ENCODE results near the gene UBAC2. TPM values are rescaled to one million over a fixed set of nuclear protein-coding genes. Genes with fewer than 3 reads are reported as not detected.

Gene UBAC2
- total RNA-seq, 1 experiment from 2014 or later, result 103 TPM

DNA sequence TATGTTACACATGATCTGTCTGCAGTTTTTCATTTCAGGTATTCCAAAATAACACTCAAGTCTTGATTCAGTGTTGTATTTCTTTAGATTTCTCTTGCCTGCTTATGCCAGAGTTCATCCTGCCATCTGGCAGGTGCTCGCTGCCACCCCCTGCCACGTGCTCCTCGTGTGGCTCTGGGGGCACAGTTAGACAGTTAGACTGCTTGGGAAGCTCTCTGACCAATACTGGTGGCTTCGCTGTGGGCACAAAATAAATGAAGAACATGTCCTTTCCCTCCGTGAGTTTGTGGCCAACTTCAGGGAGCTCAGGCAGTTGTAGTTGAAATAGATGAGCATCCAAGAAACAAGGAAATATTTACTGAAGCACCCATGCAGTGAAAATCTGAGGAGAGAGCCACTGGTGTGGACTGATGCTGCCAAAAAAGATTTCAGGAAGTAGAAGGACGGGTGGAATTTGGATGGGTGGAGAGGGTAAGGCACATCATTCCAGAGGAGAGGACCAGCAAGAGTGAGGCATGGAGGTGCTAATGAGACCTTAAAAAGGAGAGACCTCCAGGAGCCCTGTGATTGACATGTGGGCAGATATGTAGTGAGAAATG lies 144.1 kb downstream of the UBAC2 start:
- no peaks in the 10 kb centered on the region for H3K27me3 Mint-ChIP-seq (ENCODE audit: insufficient read depth, unreplicated experiment)
- CTCF ChIA-PET, result no interaction called here

DNA sequence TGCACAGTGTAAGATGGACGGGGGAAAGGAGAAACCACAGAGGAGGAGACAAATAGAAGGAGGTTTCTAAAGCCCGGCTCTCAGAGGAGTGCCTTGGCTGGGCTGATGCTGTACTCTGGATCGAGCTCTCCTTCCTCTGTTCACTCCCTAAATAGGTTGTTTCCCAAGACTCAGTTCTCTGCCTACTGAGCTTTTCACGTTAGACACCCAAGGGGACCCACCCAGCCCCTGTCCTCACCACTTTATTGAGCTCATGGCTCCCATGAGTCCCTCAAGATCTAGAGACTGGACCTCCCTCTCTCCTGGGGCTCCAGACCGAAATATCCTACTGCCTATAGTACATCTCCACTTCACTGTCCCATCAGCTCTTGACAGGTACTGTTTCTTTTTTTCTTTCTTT lies 144.7 kb downstream of the UBAC2 start:
- ChIA-PET CTCF (no interaction called here), POLR2A (no interaction called here)
- Histone ChIP-seq H3K27me3 (replicated peaks; ENCODE audit: control insufficient read depth, insufficient read depth, low read length) (no peaks in the 10 kb centered on the region), H3K9me3 (no peaks in the 10 kb centered on the region), H3K4me1 (no peaks in the 10 kb centered on the region), H3K36me3 (ENCODE audit: control insufficient read depth, insufficient read depth, low read length) (no peaks in the 10 kb centered on the region; the same call in 1 of the 2 replicates), H3K4me3 (ENCODE audit: low read depth, low read length) (no peak overlapping the region)
- no peak overlapping the region for H3K4me3 Mint-ChIP-seq (ENCODE audit: unreplicated experiment)
- intact Hi-C loops (cut with micrococcal nuclease; ENCODE audit: unreplicated experiment), result no loop called here
- H3K36me3 Mint-ChIP-seq (ENCODE audit: insufficient read depth, unreplicated experiment), result peaks cover 38% of the 10 kb centered on the region
- TF ChIP-seq, protein P1, sequence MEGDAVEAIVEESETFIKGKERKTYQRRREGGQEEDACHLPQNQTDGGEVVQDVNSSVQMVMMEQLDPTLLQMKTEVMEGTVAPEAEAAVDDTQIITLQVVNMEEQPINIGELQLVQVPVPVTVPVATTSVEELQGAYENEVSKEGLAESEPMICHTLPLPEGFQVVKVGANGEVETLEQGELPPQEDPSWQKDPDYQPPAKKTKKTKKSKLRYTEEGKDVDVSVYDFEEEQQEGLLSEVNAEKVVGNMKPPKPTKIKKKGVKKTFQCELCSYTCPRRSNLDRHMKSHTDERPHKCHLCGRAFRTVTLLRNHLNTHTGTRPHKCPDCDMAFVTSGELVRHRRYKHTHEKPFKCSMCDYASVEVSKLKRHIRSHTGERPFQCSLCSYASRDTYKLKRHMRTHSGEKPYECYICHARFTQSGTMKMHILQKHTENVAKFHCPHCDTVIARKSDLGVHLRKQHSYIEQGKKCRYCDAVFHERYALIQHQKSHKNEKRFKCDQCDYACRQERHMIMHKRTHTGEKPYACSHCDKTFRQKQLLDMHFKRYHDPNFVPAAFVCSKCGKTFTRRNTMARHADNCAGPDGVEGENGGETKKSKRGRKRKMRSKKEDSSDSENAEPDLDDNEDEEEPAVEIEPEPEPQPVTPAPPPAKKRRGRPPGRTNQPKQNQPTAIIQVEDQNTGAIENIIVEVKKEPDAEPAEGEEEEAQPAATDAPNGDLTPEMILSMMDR (IDR thresholded peaks at IDR 0.05; ENCODE audit: insufficient read depth in 1 of 2, low read depth in 1 of 2, low read length in 1 of 2, severe bottlenecking in 1 of 2, unreplicated experiment in 1 of 2), result no peak
- H3K9me3 Mint-ChIP-seq (ENCODE audit: unreplicated experiment), result no peaks in the 10 kb centered on the region
- H3K27ac Mint-ChIP-seq (ENCODE audit: unreplicated experiment), result no peak overlapping the region
- no TSS peak for BruUV-seq (replicated peaks)
- no peaks in the 10 kb centered on the region for H3K4me1 Mint-ChIP-seq (ENCODE audit: low read depth, unreplicated experiment)
- H3K27me3 Mint-ChIP-seq (ENCODE audit: insufficient read depth, unreplicated experiment), result no peaks in the 10 kb centered on the region
- no peak for DNase-seq

More for the DNA sequence above, 144.1 kb downstream of the UBAC2 start:
- no peaks in the 10 kb centered on the region for H3K27me3 ChIP-seq (replicated peaks; ENCODE audit: control insufficient read depth, insufficient read depth, low read length)
- H3K27ac Mint-ChIP-seq (ENCODE audit: unreplicated experiment), result no peak overlapping the region
- intact Hi-C loops (cut with micrococcal nuclease; ENCODE audit: unreplicated experiment), result no loop called here
- no peak for DNase-seq
- no peaks in the 10 kb centered on the region; the same call in 1 of the 2 replicates for H3K36me3 ChIP-seq (ENCODE audit: control insufficient read depth, insufficient read depth, low read length)
- POLR2A ChIA-PET, result no interaction called here
- TF ChIP-seq, protein P1 (IDR thresholded peaks at IDR 0.05; ENCODE audit: insufficient read depth in 1 of 2, low read depth in 1 of 2, low read length in 1 of 2, severe bottlenecking in 1 of 2, unreplicated experiment in 1 of 2), result no peak
- no peaks in the 10 kb centered on the region for H3K9me3 ChIP-seq
- H3K36me3 Mint-ChIP-seq (ENCODE audit: insufficient read depth, unreplicated experiment), result peaks cover 41% of the 10 kb centered on the region
- H3K9me3 Mint-ChIP-seq (ENCODE audit: unreplicated experiment), result no peaks in the 10 kb centered on the region
- H3K4me1 Mint-ChIP-seq (ENCODE audit: low read depth, unreplicated experiment), result no peaks in the 10 kb centered on the region
- no peak overlapping the region for H3K4me3 ChIP-seq (ENCODE audit: low read depth, low read length)
- H3K4me1 ChIP-seq, result no peaks in the 10 kb centered on the region
- BruUV-seq (replicated peaks), result no TSS peak
- no peak overlapping the region for H3K4me3 Mint-ChIP-seq (ENCODE audit: unreplicated experiment)

DNA sequence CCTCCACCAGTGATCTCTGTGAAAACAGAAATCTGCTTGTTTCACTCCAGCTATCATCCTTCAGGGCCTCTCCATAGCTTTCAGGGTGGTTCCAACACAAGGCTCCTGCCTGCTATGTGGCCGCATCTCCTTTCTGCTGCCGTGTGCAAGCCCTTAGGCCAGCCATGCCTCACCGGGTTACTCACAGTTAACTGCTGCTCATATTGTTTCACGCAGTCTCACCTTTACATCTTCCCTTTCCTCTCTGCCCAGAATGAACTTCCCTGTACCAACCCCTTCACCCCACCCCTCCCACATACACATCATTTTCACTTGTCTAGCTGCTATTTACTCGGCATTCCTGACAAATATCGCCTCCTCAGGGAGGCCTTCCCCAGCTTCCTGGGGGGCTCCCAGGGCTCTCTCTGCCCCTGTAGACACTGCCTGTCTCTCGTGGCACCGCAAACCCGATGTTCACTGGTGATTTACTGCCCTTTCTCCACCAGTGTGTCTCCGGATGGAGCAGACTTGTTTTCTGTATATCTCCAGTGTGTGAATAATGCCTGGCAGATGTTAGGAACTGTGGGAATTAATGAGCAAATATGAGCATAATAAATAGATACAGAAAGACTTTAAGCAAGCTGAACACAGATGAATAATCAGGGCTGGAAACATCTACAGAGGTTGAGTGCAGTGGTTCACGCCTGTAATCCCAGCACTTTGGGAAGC lies 145.8 kb downstream of the UBAC2 start:
- H3K4me3 ChIP-seq (ENCODE audit: low read depth, low read length), result no peak overlapping the region
- Mint-ChIP-seq H3K9me3 (ENCODE audit: unreplicated experiment) (no peaks in the 10 kb centered on the region), H3K27ac (ENCODE audit: unreplicated experiment) (peak overlapping the region; percentile 14), H3K27me3 (ENCODE audit: insufficient read depth, unreplicated experiment) (no peaks in the 10 kb centered on the region), H3K4me1 (ENCODE audit: low read depth, unreplicated experiment) (no peaks in the 10 kb centered on the region), H3K4me3 (ENCODE audit: unreplicated experiment) (no peak overlapping the region), H3K36me3 (ENCODE audit: insufficient read depth, unreplicated experiment) (peaks cover 27% of the 10 kb centered on the region)
- TF ChIP-seq, protein P1 (IDR thresholded peaks at IDR 0.05; ENCODE audit: insufficient read depth in 1 of 2, low read depth in 1 of 2, low read length in 1 of 2, severe bottlenecking in 1 of 2, unreplicated experiment in 1 of 2), result no peak
- no peaks in the 10 kb centered on the region; the same call in 1 of the 2 replicates for H3K36me3 ChIP-seq (ENCODE audit: control insufficient read depth, insufficient read depth, low read length)
- no TSS peak for BruUV-seq (replicated peaks)
- H3K9me3 ChIP-seq, result no peaks in the 10 kb centered on the region
- H3K4me1 ChIP-seq, result no peaks in the 10 kb centered on the region
- intact Hi-C loops (cut with micrococcal nuclease; ENCODE audit: unreplicated experiment), result no loop called here
- no peaks in the 10 kb centered on the region for H3K27me3 ChIP-seq (replicated peaks; ENCODE audit: control insufficient read depth, insufficient read depth, low read length)
- ChIA-PET CTCF (interaction anchor here (0.6 kb wide), 1 partner anchor 18 kb away, joined by 4 read pairs; no protein-coding TSS in a partner anchor), POLR2A (no interaction called here)
- no peak for DNase-seq
